ENCODE measurements around the gene LYPLA2. TPM values are rescaled to one million over a fixed set of nuclear protein-coding genes. Genes with fewer than 3 reads are reported as not detected.
"Not testable (repeated sequence)": the region's sequence is repeated elsewhere in the genome, so short reads cannot be mapped to it uniquely, and the experiment has no call there.

Gene LYPLA2
- total RNA-seq, 4 donors from 2014 or later: 52.7 to 76.9 (median 63.6) TPM

DNA sequence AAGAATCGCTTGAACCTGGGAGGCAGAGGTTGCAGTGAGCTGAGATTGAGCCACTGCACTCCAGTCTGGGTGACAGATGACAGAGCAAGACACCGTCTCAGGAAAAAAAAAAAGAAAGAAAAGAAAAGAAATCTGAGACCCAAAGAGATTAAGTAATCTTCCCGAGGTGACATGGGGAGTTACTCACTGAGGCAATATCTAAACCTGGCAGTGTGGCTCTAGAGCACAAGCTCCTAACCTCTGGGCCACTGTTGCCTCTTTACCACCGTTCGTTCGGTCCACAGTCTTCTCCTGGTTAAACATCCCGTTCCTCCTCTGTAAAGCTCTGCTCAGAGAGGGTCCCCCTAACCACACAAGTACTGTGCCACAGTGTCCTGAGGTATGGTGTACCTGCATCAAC lies 32.8 kb downstream of the LYPLA2 start:
- Histone ChIP-seq H3K36me3 (peaks cover 7% of the 10 kb centered on the region), H3K27me3 (no peaks in the 10 kb centered on the region), H3K4me3 (no peak overlapping the region), H3K9me3 (no peaks in the 10 kb centered on the region), H3K27ac (no peak overlapping the region), H3K4me1 (peaks cover 11% of the 10 kb centered on the region)
- DNase-seq (ENCODE audit: low spot score in 2 of 2): no peak
- TF ChIP-seq POLR2AphosphoS5 (IDR thresholded peaks at IDR 0.05): no peak
- TF ChIP-seq POLR2A (IDR thresholded peaks at IDR 0.05): no peak
- TF ChIP-seq EP300 (IDR thresholded peaks at IDR 0.05): no peak
- TF ChIP-seq, protein P1, sequence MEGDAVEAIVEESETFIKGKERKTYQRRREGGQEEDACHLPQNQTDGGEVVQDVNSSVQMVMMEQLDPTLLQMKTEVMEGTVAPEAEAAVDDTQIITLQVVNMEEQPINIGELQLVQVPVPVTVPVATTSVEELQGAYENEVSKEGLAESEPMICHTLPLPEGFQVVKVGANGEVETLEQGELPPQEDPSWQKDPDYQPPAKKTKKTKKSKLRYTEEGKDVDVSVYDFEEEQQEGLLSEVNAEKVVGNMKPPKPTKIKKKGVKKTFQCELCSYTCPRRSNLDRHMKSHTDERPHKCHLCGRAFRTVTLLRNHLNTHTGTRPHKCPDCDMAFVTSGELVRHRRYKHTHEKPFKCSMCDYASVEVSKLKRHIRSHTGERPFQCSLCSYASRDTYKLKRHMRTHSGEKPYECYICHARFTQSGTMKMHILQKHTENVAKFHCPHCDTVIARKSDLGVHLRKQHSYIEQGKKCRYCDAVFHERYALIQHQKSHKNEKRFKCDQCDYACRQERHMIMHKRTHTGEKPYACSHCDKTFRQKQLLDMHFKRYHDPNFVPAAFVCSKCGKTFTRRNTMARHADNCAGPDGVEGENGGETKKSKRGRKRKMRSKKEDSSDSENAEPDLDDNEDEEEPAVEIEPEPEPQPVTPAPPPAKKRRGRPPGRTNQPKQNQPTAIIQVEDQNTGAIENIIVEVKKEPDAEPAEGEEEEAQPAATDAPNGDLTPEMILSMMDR (IDR thresholded peaks at IDR 0.05): no peak
- 84% methylated on average over 7 of the region's 7 CpGs for WGBS

DNA sequence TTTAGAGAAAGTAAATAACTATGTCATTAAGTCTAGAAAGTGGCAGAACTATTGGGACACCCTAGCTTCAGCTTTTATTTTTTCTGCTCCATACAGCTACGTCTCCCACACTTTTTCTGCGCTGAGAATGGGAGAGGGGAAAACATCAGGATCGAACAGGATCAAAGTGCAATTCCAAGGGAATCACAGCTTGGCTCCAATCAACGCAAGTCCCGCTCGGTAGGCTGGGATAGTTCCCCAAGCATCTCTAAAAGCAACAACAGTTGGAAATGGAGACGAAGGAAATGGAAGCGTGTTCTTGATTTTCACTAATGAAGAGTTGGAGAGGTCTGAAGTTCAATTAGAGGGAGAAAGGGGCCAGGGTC lies 33.7 kb downstream of the LYPLA2 start:
- H3K9me3 ChIP-seq: no peaks in the 10 kb centered on the region
- peaks cover 11% of the 10 kb centered on the region for H3K4me1 ChIP-seq
- H3K27ac ChIP-seq: peak overlapping the region; percentile 90
- H3K36me3 ChIP-seq: no peaks in the 10 kb centered on the region
- WGBS: 4% methylated on average over 8 of the region's 8 CpGs
- H3K27me3 ChIP-seq: no peaks in the 10 kb centered on the region
- TF ChIP-seq, protein P1 (IDR thresholded peaks at IDR 0.05): no peak
- no peak for TF ChIP-seq POLR2AphosphoS5 (IDR thresholded peaks at IDR 0.05)
- no peak for DNase-seq (ENCODE audit: low spot score in 2 of 2)
- H3K4me3 ChIP-seq: peak overlapping the region; percentile 69

DNA sequence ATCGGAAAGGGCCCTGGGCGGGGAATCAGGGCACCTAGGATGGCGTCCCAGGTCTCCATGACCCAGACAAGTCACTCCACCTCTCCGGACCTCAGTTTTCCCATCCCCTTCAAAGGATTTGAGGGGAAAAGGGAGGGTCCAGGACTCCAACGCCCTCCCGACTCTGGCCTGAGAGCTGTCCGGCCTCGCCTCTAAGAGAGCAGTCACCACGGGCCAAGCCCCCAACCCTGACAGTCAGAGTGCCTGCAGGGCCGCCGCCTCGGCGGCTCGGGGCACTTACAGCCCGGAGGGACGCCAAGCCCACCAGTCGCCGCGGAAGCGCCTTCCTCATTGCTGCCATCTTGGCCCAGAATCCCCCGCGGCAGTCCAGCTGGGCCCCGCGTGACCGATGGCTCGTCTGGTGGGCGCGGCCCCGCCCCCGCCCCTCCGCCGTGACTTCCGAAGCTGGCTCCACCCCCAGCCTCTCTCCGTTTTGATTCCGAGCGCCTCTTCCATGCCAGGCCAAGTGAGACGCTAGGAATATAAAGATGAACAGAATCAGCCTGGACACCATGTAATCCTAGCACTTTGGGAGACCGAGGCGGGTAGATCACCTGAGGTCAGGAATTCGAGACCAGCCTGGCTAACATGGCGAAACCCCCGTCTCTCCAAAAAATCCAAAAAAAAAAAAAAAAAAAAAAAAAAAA lies 34.3 kb downstream of the LYPLA2 start, which contains the start of gene HMGCL:
Gene HMGCL, minus strand, starts transcription at position 354 of the 686 bp plus-strand sequence. Its CDS starts 14 bp downstream, at position 340.
- H3K36me3 ChIP-seq: no peaks in the 10 kb centered on the region
- H3K4me3 ChIP-seq: peak within 1 kb of the TSS; percentile 69
- peak; percentile 95 for DNase-seq (ENCODE audit: low spot score in 2 of 2)
- 0% methylated on average over 12 of the region's 42 CpGs for WGBS
- H3K9me3 ChIP-seq: no peaks in the 10 kb centered on the region
- peak within 1 kb of the TSS; percentile 90 for H3K27ac ChIP-seq
- TF ChIP-seq EP300 (IDR thresholded peaks at IDR 0.05) (no peak), POLR2A (IDR thresholded peaks at IDR 0.05) (peak in 1 of 2 donors; percentile 80), POLR2AphosphoS5 (IDR thresholded peaks at IDR 0.05) (peak; percentile 72 to 91 (median 75))
- TF ChIP-seq, protein P1 (IDR thresholded peaks at IDR 0.05): no peak
- H3K27me3 ChIP-seq: no peaks in the 10 kb centered on the region
- peaks cover 11% of the 10 kb centered on the region for H3K4me1 ChIP-seq

DNA sequence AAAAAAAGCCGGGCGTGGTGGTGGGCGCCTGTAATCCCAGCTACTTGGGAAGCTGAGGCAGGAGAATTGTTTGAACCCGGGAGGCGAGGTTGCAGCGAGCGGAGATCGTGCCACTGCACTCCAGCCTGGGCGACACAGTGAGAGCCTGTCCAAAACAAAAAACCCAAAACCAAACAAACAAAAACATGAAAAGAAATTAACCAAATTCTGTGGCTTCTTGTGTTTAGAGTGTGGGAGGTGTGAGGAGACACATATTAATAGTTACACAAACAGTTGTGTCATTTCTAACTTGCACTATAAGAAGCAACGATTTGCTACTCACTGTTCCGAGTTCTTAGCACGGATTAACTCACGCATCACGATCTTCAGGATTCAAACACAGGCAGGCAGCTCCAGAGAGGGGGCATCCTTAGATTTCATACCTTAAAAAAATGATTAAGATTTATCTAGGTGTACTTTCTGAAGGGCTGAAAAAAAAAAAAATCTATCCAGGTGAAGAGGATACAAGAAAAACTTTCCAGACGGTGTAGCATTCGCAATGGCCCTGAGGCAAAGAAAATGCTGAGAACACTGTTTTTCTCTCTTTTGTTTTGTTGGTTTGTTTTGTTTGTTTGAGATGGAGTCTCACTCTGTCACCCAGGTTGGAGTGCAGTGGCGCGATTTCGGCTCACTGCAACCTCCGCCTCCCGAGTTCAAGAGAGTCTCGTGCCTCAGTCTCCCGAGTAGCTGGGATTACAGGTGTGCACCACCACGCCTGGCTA lies 35.0 kb downstream of the LYPLA2 start:
- TF ChIP-seq, protein P1 (IDR thresholded peaks at IDR 0.05): no peak
- TF ChIP-seq POLR2AphosphoS5 (IDR thresholded peaks at IDR 0.05) (no peak), EP300 (IDR thresholded peaks at IDR 0.05) (no peak), POLR2A (IDR thresholded peaks at IDR 0.05) (no peak)
- Histone ChIP-seq H3K9me3 (no peaks in the 10 kb centered on the region), H3K4me1 (peaks cover 11% of the 10 kb centered on the region), H3K27ac (no peak overlapping the region), H3K36me3 (no peaks in the 10 kb centered on the region), H3K4me3 (peak overlapping the region; percentile 69), H3K27me3 (no peaks in the 10 kb centered on the region)
- DNase-seq (ENCODE audit: low spot score in 2 of 2): no peak
- 59% methylated on average over 23 of the region's 24 CpGs for WGBS

DNA sequence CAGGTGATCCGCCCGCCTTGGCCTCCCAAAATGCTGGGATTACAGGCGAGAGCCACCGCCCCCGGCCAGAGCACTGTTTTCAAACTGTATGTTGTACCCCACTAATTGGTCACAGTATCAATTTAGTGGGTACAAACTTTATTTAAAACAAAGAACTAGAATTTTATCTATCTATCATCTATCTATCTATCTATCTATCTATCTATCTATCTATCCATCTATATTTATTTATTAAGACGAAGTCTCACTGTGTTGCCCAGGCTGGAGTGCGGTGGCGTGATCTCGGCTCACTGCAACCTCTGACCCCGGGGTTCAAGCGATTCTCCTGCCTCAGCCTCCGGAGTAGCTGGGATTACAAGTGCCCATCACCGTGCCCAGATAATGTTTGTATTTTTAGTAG lies 35.6 kb downstream of the LYPLA2 start:
- H3K36me3 ChIP-seq; H3K27me3 ChIP-seq; H3K9me3 ChIP-seq; H3K4me3 ChIP-seq; DNase-seq (ENCODE audit: low spot score in 2 of 2); H3K27ac ChIP-seq: not testable (repeated sequence)
- H3K4me1 ChIP-seq: peaks cover 11% of the 10 kb centered on the region
- WGBS: 97% methylated on average over 13 of the region's 13 CpGs
